ENCODE results near the gene BDKRB2. TPM values are rescaled to one million over a fixed set of nuclear protein-coding genes. Genes with fewer than 3 reads are reported as not detected.

The BDKRB2 gene
- total RNA-seq, 2 experiments from 2014 or later, result not detected

DNA sequence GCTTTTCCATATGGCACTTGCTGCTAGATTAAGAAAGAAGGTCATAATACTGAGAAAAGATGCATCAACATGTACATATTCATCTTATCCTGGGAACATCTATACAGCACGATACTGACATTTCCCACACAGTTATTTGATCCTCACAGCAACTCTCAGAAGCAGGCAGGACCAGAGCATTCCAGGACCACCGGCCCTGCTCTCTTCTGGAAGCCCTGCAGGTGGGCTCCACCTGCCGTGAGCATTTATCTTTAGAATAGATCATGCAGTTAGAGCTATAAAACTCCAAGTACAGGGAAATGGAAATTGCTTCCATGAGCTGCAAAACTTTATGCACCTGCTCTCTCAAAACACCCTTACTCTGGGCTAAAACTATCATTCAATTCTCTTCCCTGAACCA lies 45.8 kb downstream of the BDKRB2 start:
- H3K4me3 Mint-ChIP-seq, result no peak overlapping the region
- POLR2A ChIA-PET, result no interaction called here
- no peaks in the 10 kb centered on the region for H3K36me3 Mint-ChIP-seq (ENCODE audit: low read depth)
- no peak for ATAC-seq
- CTCF ChIA-PET, result interaction anchor here (0.5 to 1.3 kb wide), 2 partner anchors 102 to 150 kb away, joined by 3 to 4 read pairs; no protein-coding TSS in a partner anchor
- H3K27ac Mint-ChIP-seq, result no peak overlapping the region
- H3K4me1 Mint-ChIP-seq, result no peaks in the 10 kb centered on the region
- H3K9me3 Mint-ChIP-seq (ENCODE audit: low read depth), result no peaks in the 10 kb centered on the region
- intact Hi-C loops (cut with DNase I, micrococcal nuclease), result no loop called here
- peaks cover 9% of the 10 kb centered on the region for H3K27me3 Mint-ChIP-seq
- no peak for DNase-seq

DNA sequence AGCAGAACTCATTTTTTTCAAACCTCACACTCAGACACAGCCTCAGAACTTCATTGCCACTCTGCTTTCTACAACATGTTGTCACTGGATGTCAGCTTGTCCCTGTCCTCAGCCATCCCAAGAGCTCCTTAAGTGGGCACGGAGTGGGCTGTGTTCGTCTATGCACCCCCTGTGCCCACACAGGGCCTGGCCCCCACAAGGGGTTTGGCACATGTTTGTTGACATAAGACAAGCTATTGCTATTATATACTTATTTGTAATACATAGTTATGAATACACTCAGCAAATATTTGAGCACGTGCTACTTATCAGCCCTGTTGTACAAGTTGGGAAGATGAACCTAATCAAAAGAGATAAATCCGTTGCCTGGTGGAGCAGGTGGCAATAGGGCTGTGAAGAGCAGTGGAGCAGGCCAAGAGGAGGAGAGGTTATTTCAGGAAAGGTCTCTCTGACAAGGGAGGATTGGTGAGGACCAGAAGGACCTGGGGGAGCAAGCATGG lies 47.1 kb downstream of the BDKRB2 start:
- DNase-seq (no peak), ATAC-seq (no peak)
- intact Hi-C loops (cut with DNase I, micrococcal nuclease), result no loop called here
- Mint-ChIP-seq H3K36me3 (ENCODE audit: low read depth) (no peaks in the 10 kb centered on the region), H3K27ac (no peak overlapping the region), H3K27me3 (peaks cover 11% of the 10 kb centered on the region), H3K4me1 (no peaks in the 10 kb centered on the region), H3K9me3 (ENCODE audit: low read depth) (no peaks in the 10 kb centered on the region), H3K4me3 (no peak overlapping the region)
- ChIA-PET POLR2A (no interaction called here), CTCF (interaction anchor here (1.2 kb wide), 1 partner anchor 23 kb away, joined by 3 read pairs; no protein-coding TSS in a partner anchor)

DNA sequence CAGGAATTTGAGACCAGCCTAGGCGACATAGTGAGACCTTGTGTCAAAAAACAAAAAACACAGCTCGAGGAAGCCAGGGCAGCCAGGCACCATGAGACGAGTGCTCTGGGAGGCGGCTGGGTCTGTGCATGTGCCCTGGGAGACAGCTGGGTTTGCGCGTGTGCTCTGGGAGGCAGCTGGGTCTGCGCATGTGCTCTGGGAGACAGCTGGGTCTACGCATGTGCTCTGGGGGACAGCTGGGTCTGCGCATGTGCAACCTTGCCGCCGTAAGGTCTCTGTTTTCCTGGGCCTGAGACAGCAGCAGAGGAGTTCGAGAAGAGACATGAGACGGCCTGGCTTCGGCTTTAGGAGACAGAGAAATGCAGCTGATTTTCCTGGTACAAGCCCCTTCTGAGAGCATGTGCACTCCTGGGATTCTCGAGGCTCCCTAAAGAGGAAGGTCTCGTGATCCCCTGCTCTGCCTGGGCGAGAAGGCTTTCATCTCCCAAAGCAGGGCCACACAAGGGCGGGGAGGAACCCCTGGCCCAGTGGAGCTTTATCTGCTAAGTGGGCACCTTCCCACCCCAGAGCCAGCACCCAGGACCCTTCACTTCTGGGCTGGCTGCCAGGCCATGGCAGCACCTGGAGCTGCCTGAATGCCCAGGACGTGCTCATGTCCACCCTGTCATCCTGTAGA lies 47.8 kb downstream of the BDKRB2 start:
- DNase-seq (no peak), ATAC-seq (no peak)
- intact Hi-C loops (cut with DNase I, micrococcal nuclease), result no loop called here
- no peaks in the 10 kb centered on the region for H3K9me3 Mint-ChIP-seq (ENCODE audit: low read depth)
- POLR2A ChIA-PET, result no interaction called here
- H3K27ac Mint-ChIP-seq, result no peak overlapping the region
- no peak overlapping the region for H3K4me3 Mint-ChIP-seq
- no peaks in the 10 kb centered on the region for H3K4me1 Mint-ChIP-seq
- H3K36me3 Mint-ChIP-seq (ENCODE audit: low read depth), result no peaks in the 10 kb centered on the region
- CTCF ChIA-PET, result interaction anchor here (0.5 to 1.2 kb wide), 2 partner anchors 22 to 113 kb away, joined by 3 read pairs; no protein-coding TSS in a partner anchor
- H3K27me3 Mint-ChIP-seq, result peaks cover 16% of the 10 kb centered on the region

DNA sequence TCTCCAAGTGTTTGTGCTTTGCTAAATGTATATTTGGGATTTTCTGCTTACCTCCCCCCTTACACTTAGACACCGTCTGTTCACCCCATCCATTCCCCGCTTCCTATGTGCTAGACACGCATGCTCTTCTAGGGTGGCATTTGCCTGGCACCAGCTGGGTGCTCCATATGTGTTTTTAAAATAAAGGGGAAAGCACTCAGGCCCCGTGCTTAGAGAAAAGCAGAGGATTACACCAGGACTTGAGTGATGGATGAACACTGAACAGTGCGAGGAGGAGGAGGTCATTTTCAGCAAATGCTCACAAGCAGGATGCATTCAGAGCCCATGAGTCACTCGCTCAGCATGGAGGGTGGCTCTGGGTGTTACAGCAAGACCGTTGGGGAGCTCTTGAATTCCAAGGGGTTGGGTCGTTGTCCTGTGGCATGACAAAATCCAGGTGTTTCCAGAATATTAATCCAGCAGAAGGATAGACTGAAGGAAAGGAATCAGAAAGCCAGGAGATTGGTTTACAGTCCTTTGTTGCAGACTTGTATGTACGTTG lies 48.4 kb downstream of the BDKRB2 start:
- Mint-ChIP-seq H3K27ac (no peak overlapping the region), H3K27me3 (peaks cover 18% of the 10 kb centered on the region), H3K4me3 (no peak overlapping the region), H3K4me1 (no peaks in the 10 kb centered on the region), H3K9me3 (ENCODE audit: low read depth) (no peaks in the 10 kb centered on the region), H3K36me3 (ENCODE audit: low read depth) (no peaks in the 10 kb centered on the region)
- DNase-seq, result no peak
- ChIA-PET POLR2A (no interaction called here), CTCF (interaction anchor here (0.5 to 1.2 kb wide), 2 partner anchors 22 to 114 kb away, joined by 3 read pairs; no protein-coding TSS in a partner anchor)
- no peak for ATAC-seq
- intact Hi-C loops (cut with DNase I, micrococcal nuclease), result no loop called here

DNA sequence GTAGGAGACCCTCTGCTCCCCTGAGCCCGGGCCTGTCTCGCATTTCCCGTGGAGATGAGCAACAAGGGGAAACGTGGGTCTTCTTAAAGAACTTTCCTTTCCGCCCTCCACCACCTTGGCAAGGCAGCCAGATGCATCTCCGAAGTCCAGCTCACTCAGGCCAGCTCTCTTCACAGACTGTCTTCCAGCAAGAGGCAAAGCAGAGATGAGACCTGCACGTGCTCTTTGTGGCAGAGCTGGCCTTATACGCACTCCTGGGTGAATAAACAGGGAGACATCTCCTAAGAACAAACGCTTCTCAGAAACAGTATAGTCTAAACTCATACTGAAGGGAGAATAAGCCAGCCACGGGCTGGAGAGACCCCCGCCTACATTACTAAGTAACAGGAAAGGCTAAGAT lies 50.0 kb downstream of the BDKRB2 start:
- ChIA-PET POLR2A (no interaction called here), CTCF (no interaction called here)
- no peak for DNase-seq
- H3K27ac Mint-ChIP-seq, result no peak overlapping the region
- no peaks in the 10 kb centered on the region for H3K36me3 Mint-ChIP-seq (ENCODE audit: low read depth)
- H3K4me1 Mint-ChIP-seq, result no peaks in the 10 kb centered on the region
- H3K9me3 Mint-ChIP-seq (ENCODE audit: low read depth), result no peaks in the 10 kb centered on the region
- H3K4me3 Mint-ChIP-seq, result no peak overlapping the region
- intact Hi-C loops (cut with DNase I, micrococcal nuclease), result no loop called here
- no peak for ATAC-seq
- peaks cover 15% of the 10 kb centered on the region for H3K27me3 Mint-ChIP-seq

DNA sequence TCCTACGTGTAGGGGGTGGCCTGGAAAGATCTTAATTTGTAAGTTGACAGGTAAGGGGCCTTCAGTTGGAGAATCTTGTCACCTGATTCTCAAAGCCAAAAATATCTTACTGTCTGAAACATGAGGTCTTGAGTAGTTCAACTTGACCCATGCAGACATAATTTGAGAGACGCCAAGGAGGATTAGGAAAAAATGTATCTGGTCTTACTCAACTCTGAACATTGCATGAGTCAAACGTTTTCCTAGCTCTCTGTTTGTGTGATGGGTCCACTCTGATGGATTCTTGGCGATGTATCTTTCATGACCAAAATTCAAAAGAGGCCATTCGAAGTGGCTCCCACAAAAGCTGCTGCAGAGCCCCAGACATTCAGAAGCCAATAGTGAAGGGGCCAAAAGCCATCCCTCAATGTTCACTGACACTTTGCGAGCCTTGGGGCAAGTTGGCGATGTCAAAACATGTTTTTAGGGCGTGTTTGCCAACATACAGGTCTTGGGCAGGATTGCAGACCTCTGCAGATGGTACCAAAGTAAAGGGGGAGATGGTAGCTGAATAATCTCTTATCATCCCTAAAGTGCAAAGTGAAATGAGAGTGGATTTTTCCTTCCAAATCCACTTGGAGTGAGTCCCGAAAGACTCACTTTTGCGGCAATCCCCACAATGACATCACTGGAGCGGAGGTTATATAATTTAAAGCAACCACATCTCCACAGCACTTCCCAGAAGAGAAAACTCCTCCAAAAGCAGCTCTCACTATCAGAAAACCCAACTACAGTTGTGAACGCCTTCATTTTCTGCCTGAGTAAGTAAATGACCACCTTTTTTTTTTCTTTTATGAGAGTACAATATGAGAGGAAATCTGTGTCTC lies 51.1 kb downstream of the BDKRB2 start, which contains the start of gene BDKRB1:
TSS of gene BDKRB1 (plus strand) at position 710 of the 866 bp plus-strand sequence. CDS start 7,473 bp downstream, outside the sequence.
- H3K4me1 Mint-ChIP-seq, result no peaks in the 10 kb centered on the region
- no peak for DNase-seq
- H3K9me3 Mint-ChIP-seq (ENCODE audit: low read depth), result no peaks in the 10 kb centered on the region
- no peak for ATAC-seq
- H3K4me3 Mint-ChIP-seq, result no peak within 1 kb of the TSS
- H3K27me3 Mint-ChIP-seq, result peaks cover 15% of the 10 kb centered on the region
- ChIA-PET CTCF (interaction anchor here (0.6 kb wide), 1 partner anchor 12 kb away, joined by 4 read pairs; no protein-coding TSS in a partner anchor), POLR2A (no interaction called here)
- H3K36me3 Mint-ChIP-seq (ENCODE audit: low read depth), result no peaks in the 10 kb centered on the region
- intact Hi-C loops (cut with DNase I, micrococcal nuclease), result no loop called here
- no peak within 1 kb of the TSS for H3K27ac Mint-ChIP-seq

DNA sequence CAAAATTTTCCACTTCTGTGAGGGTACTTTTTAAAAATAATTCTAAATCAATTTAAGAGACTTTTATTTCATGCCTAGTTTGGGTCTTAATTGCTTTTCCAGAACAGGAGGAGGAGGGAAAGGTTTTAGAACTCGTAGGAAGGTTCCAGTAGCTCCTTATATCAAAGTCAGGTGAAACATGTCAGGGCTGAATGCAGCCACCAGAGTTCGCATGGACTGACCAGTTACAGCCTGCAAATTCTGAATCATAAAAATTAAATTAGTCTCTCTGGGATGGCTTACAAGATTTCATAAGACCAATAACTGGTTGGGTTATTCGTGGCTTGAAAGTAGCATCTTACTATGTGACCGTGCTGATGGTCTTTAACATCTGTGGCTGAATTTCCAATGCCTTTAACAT lies 51.8 kb downstream of the BDKRB2 start:
- DNase-seq, result no peak
- Mint-ChIP-seq H3K27ac (no peak overlapping the region), H3K4me3 (no peak overlapping the region), H3K27me3 (peaks cover 15% of the 10 kb centered on the region), H3K36me3 (ENCODE audit: low read depth) (no peaks in the 10 kb centered on the region), H3K4me1 (no peaks in the 10 kb centered on the region), H3K9me3 (ENCODE audit: low read depth) (no peaks in the 10 kb centered on the region)
- POLR2A ChIA-PET, result no interaction called here
- CTCF ChIA-PET, result no interaction called here
- ATAC-seq, result no peak
- intact Hi-C loops (cut with DNase I, micrococcal nuclease), result no loop called here

DNA sequence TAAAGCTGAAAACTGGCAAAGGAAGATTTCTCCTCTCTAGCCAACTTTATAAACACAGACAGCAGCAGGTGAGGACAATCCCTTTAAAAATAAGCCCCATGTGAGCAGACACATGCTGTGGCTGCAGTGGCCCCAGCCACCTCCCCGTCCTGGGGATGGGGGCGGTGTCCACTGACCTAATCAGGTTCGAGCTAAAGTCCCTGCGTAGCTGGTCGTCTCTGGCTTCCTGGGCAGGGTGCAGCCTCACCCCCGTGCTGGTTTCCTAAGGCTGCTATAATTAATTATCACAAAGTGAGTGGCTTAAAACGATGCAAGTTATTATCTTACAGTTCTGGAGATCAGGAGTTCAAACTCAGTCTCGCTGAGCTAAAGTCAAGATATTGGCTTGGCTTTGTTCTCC lies 52.4 kb downstream of the BDKRB2 start:
- no peak for DNase-seq
- H3K36me3 Mint-ChIP-seq (ENCODE audit: low read depth), result no peaks in the 10 kb centered on the region
- ChIA-PET POLR2A (no interaction called here), CTCF (no interaction called here)
- no peak overlapping the region for H3K27ac Mint-ChIP-seq
- no peaks in the 10 kb centered on the region for H3K9me3 Mint-ChIP-seq (ENCODE audit: low read depth)
- H3K4me3 Mint-ChIP-seq, result no peak overlapping the region
- peaks cover 15% of the 10 kb centered on the region for H3K27me3 Mint-ChIP-seq
- ATAC-seq, result no peak
- H3K4me1 Mint-ChIP-seq, result no peaks in the 10 kb centered on the region
- intact Hi-C loops (cut with DNase I, micrococcal nuclease), result no loop called here

DNA sequence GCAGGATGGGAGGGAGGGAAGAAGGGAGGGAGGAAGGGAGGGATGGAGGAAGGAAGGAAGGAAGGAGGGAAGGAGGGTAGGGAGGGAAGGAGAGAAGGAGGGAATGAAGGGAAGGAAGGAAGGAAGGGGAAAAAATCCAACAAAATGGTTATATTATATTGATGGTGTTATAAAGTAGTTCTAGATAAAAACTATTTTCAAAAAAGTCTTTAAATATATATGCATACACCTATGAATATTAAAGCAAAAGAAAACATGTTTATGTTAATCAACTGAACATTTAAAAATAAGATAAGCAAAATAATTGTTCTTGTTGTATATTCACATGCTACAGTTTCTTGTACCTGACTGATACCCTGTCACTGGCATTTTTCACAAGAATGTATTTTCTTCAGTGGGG lies 53.3 kb downstream of the BDKRB2 start:
- Mint-ChIP-seq H3K27me3 (peaks cover 15% of the 10 kb centered on the region), H3K9me3 (ENCODE audit: low read depth) (no peaks in the 10 kb centered on the region), H3K4me1 (no peaks in the 10 kb centered on the region), H3K4me3 (no peak overlapping the region), H3K36me3 (ENCODE audit: low read depth) (no peaks in the 10 kb centered on the region), H3K27ac (no peak overlapping the region)
- intact Hi-C loops (cut with DNase I, micrococcal nuclease), result no loop called here
- CTCF ChIA-PET, result interaction anchor here (0.5 kb wide), 1 partner anchor 321 kb away, joined by 3 read pairs; no protein-coding TSS in a partner anchor
- DNase-seq, result no peak
- POLR2A ChIA-PET, result no interaction called here
- ATAC-seq, result no peak

DNA sequence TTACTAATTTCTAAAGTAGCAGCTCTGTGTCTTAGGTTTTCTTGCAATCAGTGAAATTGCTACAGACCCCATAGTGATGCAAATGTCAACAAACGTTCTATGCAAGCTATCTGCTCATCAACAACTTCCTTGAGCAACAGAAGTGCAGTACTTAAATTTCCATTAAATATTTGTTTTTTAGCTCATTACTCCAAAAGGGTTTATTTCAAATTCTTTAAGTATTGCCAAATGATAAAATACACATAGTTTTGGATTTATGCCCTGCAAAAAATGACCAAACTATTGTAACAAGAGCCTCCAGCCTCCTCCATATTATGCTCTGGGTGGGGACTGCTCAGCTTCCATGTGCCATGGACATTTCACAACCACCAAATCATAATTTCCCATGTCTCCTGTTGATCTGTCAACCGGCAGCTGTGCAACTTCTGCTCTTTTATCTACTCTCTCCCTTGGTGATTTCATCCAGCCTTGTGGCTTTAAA lies 55.7 kb downstream of the BDKRB2 start:
- ATAC-seq, result no peak
- no peak overlapping the region for H3K27ac Mint-ChIP-seq
- CTCF ChIA-PET, result interaction anchor here (2.0 kb wide), 1 partner anchor 12 kb away, joined by 8 read pairs; no protein-coding TSS in a partner anchor

DNA sequence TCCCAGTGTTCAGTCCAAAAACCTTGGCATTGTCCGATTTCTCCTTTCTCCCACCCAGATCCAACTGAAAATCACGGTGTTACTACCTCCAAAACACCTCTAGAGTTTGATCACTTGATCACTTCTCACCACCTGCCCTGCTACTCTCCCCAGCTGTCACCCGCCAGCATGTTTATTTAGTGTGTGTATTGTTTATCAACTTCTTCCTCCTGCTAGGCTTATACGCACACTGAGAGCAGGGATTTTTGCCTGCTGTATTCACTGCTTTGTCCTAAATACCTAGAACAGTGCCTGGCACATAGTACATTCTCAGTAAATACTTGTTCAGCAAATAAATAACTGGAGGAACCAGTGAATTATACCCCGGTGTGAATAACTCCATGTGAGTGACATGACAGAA lies 56.4 kb downstream of the BDKRB2 start:
- POLR2A ChIA-PET, result no interaction called here
- CTCF ChIA-PET, result interaction anchor here (0.5 to 2.0 kb wide), 2 partner anchors 11 to 133 kb away, joined by 3 to 8 read pairs; no protein-coding TSS in a partner anchor
- H3K4me3 Mint-ChIP-seq, result no peak overlapping the region
- no peaks in the 10 kb centered on the region for H3K4me1 Mint-ChIP-seq
- H3K9me3 Mint-ChIP-seq (ENCODE audit: low read depth), result no peaks in the 10 kb centered on the region
- H3K36me3 Mint-ChIP-seq (ENCODE audit: low read depth), result no peaks in the 10 kb centered on the region
- ATAC-seq (no peak), DNase-seq (no peak)
- intact Hi-C loops (cut with DNase I, micrococcal nuclease), result no loop called here
- H3K27me3 Mint-ChIP-seq, result peaks cover 9% of the 10 kb centered on the region
- no peak overlapping the region for H3K27ac Mint-ChIP-seq

More for the DNA sequence above, 55.7 kb downstream of the BDKRB2 start:
- peaks cover 9% of the 10 kb centered on the region for H3K27me3 Mint-ChIP-seq
- intact Hi-C loops (cut with DNase I, micrococcal nuclease), result no loop called here
- H3K4me1 Mint-ChIP-seq, result no peaks in the 10 kb centered on the region
- POLR2A ChIA-PET, result interaction anchor here (0.7 kb wide), 1 partner anchor 16 kb away, joined by 3 read pairs; no protein-coding TSS in a partner anchor
- DNase-seq, result no peak
- no peaks in the 10 kb centered on the region for H3K36me3 Mint-ChIP-seq (ENCODE audit: low read depth)
- H3K9me3 Mint-ChIP-seq (ENCODE audit: low read depth), result no peaks in the 10 kb centered on the region
- no peak overlapping the region for H3K4me3 Mint-ChIP-seq
